ENCODE results near the gene SPNS2. TPM values are rescaled to one million over a fixed set of nuclear protein-coding genes. Genes with fewer than 3 reads are reported as not detected.

The SPNS2 gene
- total RNA-seq, 6 donors from 2014 or later = 41.8 to 89.1 (median 55.2) TPM

DNA sequence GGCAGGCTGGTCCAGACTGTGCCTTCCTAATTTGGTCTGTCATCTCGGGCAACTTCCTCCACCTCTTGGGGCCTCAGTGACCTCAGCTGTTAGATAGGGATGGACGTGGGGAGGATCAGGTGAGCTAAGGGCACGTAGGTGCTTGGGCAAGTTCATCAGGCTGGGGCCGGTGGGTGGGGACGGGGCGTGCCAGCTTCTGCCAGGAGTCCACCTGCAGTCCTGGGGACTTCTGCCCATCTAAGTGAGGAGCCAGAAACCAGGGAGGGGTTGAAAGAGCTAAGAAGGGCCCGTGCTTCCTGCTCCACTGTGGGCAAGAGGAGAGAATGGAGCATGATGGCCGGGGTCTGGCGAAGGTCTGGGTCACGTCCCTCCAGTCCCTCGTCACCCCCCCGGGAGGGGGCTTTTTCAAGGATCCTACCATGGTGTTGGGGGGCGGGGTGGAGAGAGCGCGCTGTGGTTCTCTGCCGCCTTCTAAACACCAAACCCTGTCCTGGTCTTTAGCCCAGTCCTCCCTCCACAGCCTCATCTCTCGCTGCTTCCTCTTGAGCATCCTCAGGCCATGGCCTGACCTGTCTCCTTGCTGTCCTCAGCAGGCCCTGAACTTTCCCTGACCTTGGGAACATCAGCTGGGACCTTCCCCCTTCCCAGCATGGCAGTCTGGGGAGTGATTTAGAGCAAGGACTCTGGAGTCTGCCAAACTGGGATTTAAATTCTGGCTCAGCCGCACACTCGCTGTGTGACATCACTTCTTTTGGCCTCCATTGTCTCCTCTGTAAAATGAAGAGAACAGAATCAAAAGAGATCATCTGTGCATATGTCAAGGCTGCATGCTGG lies 21.6 kb downstream of the SPNS2 start:
- Histone ChIP-seq H3K4me1 (peaks cover 61 to 72% (median 69%) of the 10 kb centered on the region in 4 donors), H3K4me3 (no peak overlapping the region), H3K27ac (peak overlapping the region; percentile 85 to 95 (median 89)), H3K36me3 (no peaks in the 10 kb centered on the region), H3K9me3 (no peaks in the 10 kb centered on the region), H3K27me3 (no peaks in the 10 kb centered on the region)
- no peak for ATAC-seq (ENCODE audit: low FRiP score in 2 of 2)
- TF ChIP-seq POLR2AphosphoS5 (IDR thresholded peaks at IDR 0.05) (peak in 1 of 2 donors; percentile 40), POLR2A (IDR thresholded peaks at IDR 0.05) (no peak), EP300 (IDR thresholded peaks at IDR 0.05) (no peak)
- WGBS, 2 donors = 68 to 85% methylated on average over 12 to 19 of the region's 19 CpGs
- peak in 1 of 2 donors; percentile 53 for DNase-seq

DNA sequence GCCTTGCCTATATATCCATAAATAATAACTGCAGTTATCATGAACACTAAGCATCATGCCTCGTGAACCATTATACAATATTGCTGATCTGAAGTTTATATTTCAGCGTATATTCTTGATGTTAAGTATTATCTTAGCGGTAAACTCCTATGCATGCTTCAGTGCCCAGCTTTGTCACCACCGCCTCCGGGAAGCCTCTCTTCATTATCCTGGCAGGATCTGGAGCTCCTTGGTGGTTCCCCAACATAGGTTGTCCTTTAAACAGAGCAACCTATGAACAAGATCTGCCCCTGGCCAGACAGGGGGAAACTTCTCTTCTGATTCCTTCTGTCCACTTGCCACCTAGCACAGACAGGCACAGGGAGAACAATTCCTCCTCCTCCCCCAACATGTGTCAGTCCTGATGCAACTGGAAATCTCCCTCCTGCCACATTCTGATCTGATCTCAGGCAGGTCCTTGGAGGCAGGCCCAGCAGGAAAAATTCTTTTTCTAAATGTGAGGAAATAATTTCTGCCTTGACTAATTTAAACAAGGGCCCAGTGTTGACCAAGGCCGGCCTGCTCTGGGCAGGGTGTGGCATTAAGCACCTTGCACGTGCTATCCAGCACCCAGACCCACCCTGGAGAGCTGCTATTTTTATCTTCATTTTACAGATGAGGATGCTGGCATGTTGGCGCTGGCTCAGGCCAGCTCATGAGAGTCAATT lies 22.4 kb downstream of the SPNS2 start:
- peaks cover 54 to 65% (median 61%) of the 10 kb centered on the region in 4 donors for H3K4me1 ChIP-seq

DNA sequence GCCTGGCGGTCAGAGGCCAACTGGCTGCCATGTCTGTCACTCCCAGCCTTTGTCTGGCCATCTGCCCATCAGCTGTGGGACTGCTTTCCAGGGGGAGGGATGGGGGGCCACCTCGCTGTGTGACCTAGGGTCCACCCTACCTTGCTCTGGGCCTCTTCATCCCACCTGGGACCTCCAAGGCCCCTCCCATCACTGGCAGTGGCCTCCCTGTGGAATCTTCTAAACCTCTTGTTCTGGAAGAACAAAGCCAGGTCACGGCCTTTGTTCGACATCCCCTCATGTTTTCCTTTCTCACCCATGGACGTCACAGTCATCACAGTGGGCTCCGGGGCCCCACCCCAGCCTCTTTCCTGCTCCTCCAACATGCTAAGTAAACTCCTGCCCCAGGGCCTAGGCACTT lies 24.0 kb downstream of the SPNS2 start:
- H3K36me3 ChIP-seq = no peaks in the 10 kb centered on the region
- TF ChIP-seq EP300 (IDR thresholded peaks at IDR 0.05) (peak in 2 of 4 donors; percentile 46 to 63), POLR2A (IDR thresholded peaks at IDR 0.05) (no peak), POLR2AphosphoS5 (IDR thresholded peaks at IDR 0.05) (peak in 1 of 2 donors; percentile 62)
- TF ChIP-seq, protein P1, sequence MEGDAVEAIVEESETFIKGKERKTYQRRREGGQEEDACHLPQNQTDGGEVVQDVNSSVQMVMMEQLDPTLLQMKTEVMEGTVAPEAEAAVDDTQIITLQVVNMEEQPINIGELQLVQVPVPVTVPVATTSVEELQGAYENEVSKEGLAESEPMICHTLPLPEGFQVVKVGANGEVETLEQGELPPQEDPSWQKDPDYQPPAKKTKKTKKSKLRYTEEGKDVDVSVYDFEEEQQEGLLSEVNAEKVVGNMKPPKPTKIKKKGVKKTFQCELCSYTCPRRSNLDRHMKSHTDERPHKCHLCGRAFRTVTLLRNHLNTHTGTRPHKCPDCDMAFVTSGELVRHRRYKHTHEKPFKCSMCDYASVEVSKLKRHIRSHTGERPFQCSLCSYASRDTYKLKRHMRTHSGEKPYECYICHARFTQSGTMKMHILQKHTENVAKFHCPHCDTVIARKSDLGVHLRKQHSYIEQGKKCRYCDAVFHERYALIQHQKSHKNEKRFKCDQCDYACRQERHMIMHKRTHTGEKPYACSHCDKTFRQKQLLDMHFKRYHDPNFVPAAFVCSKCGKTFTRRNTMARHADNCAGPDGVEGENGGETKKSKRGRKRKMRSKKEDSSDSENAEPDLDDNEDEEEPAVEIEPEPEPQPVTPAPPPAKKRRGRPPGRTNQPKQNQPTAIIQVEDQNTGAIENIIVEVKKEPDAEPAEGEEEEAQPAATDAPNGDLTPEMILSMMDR (IDR thresholded peaks at IDR 0.05) = no peak
- no peaks in the 10 kb centered on the region for H3K27me3 ChIP-seq
- no peaks in the 10 kb centered on the region for H3K9me3 ChIP-seq
- H3K4me1 ChIP-seq = peaks cover 46 to 61% (median 54%) of the 10 kb centered on the region in 4 donors
- 64 to 72% methylated on average over 5 to 6 of the region's 6 CpGs for WGBS, 2 donors
- no peak overlapping the region for H3K4me3 ChIP-seq
- peak overlapping the region; percentile 85 to 95 (median 89) for H3K27ac ChIP-seq
- peak in 1 of 2 donors; percentile 44 for DNase-seq
- ATAC-seq (ENCODE audit: low FRiP score in 2 of 2) = no peak

More for the DNA sequence above, 22.4 kb downstream of the SPNS2 start:
- TF ChIP-seq, protein P1 (IDR thresholded peaks at IDR 0.05) = no peak
- TF ChIP-seq POLR2A (IDR thresholded peaks at IDR 0.05) = no peak
- TF ChIP-seq EP300 (IDR thresholded peaks at IDR 0.05) = peak in 2 of 4 donors; percentile 26 to 98
- peak in 1 of 2 donors; percentile 87 for TF ChIP-seq POLR2AphosphoS5 (IDR thresholded peaks at IDR 0.05)
- Histone ChIP-seq H3K36me3 (no peaks in the 10 kb centered on the region), H3K27me3 (no peaks in the 10 kb centered on the region), H3K9me3 (no peaks in the 10 kb centered on the region), H3K4me3 (no peak overlapping the region), H3K27ac (peak overlapping the region; percentile 85 to 95 (median 89))
- ATAC-seq (ENCODE audit: low FRiP score in 2 of 2) (peak; percentile 56 to 92), DNase-seq (peak in 1 of 2 donors; percentile 94)
- 72 to 73% methylated on average over 8 of the region's 8 CpGs for WGBS, 2 donors

DNA sequence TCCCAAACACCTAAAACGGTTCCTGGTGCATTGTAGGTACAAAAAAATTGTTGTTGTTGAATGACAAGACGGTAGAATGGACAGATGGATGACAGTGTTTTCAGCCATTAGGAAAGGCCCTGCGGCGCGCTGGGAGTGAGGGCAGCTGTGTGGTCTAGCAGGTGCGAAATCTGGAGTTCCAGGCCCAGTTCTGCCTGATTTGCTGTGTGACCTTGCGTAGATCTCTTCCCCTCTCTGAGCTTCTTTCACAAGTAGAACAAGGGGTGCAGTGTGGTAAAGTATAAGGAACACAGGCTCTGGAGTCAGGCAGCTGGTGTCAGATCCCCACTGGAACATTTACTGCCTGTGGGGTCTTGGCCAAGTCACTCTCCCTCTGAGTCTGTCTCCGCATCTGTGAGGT lies 25.3 kb downstream of the SPNS2 start:
- H3K27ac ChIP-seq = peak overlapping the region in 3 of 4 donors; percentile 29 to 91 (median 85)
- no peak for ATAC-seq (ENCODE audit: low FRiP score in 2 of 2)
- WGBS, 2 donors = 80 to 81% methylated on average over 8 of the region's 8 CpGs
- DNase-seq = no peak
- H3K36me3 ChIP-seq = peaks cover 0 to 5% (median 0%) of the 10 kb centered on the region in 4 donors
- H3K4me3 ChIP-seq = no peak overlapping the region
- no peak for TF ChIP-seq EP300 (IDR thresholded peaks at IDR 0.05)
- TF ChIP-seq POLR2A (IDR thresholded peaks at IDR 0.05) = no peak
- TF ChIP-seq, protein P1 (IDR thresholded peaks at IDR 0.05) = no peak
- TF ChIP-seq POLR2AphosphoS5 (IDR thresholded peaks at IDR 0.05) = no peak
- no peaks in the 10 kb centered on the region for H3K9me3 ChIP-seq
- no peaks in the 10 kb centered on the region for H3K27me3 ChIP-seq
- peaks cover 43 to 62% (median 50%) of the 10 kb centered on the region in 4 donors for H3K4me1 ChIP-seq

All from upper lobe of left lung (tissue), 6 donors.